Effector CD8-positive, alpha-beta T cell (primary cell): Measurements from ENCODE around the gene MLKL.

ENCODE experiments used
- DNase-seq: peaks from one replicate; lab custom pipeline; 2025; lab: John Stamatoyannopoulos, UW

MLKL gene

DNA sequence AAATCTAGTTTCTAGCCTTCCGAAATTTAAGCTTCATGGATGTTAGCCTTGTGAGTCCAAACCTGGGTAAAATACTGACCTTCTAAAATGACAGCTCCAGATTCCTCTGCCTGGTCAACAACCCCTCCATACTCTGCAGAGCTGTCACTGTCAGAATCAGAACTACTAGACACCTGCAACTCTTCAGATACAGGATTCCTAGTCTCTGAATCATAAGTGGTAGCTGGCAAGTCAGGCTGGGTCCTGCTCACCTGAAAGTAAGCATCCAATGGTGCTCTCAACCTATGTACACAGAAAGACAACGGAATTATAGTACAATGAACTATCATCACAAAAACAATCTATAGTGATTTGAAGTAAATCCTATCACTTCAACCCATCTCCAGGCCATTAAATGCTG is 48.8 kb downstream of the MLKL start:
- DNase-seq, result no peak

DNA sequence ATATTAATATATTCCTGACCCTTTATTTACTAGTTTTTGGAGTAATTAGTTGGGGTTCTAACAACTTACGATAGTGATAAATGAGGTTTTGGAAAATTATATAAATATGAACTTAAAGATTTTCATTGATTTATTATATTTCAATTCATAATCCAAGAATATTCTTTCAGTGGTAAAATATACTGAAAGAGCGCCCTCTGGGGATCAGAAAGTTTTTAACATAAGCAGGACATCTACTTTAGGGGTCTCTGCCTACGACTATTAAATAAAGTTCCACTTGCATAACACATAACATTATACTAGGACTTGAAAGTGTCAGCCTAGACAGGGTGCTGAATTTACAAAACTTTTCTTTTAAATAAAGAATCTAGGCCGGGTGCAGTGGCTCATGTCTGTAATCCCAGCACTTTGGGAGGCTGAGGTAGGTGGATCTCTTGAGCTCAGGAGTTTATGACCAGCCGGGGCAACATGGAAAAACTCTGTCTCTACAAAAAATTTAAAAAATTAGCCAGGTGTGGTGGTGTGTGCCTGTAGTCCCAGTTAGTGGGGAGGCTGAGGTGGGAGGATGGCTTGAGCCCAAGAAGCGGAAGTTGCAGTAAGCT is 49.6 kb downstream of the MLKL start:
- DNase-seq, result no peak

DNA sequence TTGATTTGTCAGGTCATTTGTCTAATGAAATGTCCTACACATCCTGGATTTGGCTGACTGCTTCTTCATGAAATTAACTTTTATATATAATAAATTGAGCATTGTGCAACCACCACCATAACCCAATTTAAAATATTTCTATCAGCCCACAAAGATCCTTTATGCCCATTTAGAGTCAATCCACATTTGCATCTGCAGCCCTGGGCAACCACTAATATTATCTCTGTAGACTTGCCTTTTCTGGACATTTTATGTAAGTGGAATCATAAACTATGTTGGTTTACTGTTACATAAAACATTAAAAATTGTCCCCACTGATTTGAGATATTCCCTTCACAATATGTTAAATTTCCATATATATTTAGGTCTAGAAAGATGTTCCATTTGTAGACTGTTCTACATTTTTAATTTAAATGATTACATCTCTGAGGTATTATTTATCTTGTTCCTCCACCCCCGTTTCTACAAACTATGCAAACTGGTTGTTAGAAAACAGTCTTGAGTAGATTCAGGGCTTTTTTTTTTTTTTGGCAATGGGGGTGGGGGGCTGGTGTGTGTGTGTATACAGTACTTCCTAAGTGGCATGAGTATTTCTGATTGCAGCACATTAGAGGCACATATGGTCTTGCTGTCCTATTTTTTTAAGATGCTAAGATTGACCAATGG is 50.7 kb downstream of the MLKL start:
- DNase-seq, result no peak

DNA sequence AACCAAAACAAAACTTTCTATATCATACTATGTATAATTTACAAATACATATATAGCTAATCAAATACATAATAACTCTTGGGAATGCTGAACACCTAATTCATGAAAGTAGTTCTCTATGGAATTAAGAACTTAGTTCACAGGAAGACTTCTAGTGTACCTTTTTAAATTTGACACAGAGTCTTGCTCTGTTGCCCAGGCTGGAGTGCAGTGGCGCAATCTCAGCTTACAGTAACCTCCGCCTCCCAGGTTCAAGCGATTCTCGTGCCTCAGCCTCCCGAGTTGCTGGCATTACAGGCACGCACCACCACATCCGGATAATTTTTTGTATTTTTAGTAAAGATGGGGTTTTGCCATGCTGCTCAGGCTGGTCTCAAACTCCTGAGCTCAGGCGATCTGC is 58.7 kb downstream of the MLKL start:
- no peak for DNase-seq

DNA sequence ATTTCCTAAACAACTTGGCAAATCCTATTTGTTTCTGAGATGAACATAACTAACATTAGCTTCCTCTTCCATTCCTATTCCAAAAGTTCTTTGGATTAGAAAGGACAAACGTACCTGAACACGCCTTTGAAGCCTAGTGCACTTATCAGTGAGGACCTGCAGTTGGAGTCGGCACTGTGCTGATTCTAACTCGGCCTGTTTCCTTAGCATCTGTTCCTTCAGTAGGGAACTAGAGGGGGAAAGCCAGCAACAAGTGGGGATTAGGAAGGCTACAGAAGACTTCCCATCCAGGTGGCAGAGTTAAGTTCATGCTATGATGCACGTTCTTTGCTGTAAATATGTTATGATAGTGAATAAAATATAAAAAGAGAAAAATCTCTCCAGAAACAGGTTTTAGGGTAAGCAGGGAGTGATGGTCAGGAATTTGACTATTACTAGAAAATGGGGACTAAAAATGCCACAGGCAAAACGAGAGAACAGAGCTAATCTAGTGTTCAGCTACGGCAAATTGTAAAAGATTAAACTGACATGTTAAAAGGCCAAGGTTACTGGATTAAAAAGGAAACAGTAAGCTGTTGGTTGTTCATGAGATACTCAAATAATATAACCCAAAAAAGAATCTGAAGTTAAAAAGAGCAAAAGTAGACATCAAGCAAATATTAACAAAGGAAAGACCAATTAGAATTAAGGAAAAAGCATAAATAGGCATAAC is 62.8 kb downstream of the MLKL start:
- no peak for DNase-seq

DNA sequence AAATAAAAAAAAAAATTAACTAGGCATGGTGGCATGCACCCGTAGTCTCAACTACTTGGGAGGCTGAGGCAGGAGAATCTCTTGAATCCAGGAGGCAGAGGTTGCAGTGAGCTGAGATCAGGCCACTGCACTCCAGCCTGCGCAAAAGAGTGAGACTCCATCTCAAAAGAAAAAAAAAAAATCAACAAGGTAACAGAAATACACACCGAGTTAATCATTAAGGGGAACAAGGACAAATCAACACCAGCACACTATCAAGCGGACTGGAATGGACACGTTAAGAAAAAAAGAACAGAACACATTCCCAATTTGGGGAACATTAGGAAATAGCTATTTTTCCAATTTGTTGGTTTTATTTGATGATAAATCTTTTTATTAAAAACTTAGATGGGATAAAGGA is 65.4 kb downstream of the MLKL start:
- no peak for DNase-seq

DNA sequence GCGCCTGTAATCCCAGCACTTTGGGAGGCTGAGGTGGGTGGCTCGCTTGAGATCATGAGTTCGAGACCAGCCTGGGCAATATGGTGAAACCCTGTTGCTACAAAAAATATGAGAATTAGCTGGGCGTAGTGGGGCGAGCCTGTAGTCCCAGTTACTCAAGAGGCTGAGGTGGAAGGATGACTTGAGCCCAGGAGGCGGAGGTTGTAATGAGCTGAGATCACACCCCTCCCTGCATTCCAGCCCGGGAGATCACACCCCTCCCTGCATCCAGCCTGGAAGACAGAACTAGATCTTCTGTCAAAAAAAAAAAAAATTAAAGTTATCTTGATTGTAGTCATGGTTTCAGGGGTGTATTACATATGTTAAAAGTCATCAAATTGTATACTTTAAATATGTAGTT is 67.0 kb downstream of the MLKL start:
- no peak for DNase-seq

DNA sequence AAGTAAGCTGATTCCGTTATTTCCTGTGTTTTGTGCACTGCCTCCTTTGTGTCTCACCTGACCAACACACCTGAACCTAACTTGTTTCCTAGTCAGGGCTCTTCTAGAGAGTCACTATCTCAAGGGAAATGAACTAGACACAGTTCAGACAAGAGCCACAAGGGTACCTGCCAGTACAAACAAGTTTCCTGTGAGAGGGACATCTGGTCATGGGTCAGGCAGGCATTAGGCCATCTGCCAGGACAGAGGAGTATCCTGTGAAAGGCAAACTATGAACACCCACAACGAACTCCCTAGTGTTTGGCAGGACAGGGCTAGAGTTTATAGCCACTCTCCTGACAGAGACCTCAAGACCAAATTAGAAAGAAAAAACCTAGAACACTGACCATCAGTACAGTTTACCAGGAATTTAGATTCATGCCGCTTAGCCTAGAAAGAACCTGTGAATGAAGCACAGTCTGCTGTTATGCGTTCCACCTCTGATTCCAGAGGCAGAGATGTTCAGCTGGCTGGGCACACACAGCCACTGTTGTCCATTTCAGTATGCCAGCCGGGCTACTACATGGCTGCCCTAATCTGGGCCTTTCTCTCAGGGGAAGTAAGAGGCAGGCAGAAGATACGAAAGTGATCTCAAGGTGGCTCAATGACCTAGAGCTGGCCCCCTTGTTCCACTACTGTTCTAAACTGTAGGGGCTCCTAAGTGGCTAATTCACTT is 73.0 kb downstream of the MLKL start:
- no peak for DNase-seq

DNA sequence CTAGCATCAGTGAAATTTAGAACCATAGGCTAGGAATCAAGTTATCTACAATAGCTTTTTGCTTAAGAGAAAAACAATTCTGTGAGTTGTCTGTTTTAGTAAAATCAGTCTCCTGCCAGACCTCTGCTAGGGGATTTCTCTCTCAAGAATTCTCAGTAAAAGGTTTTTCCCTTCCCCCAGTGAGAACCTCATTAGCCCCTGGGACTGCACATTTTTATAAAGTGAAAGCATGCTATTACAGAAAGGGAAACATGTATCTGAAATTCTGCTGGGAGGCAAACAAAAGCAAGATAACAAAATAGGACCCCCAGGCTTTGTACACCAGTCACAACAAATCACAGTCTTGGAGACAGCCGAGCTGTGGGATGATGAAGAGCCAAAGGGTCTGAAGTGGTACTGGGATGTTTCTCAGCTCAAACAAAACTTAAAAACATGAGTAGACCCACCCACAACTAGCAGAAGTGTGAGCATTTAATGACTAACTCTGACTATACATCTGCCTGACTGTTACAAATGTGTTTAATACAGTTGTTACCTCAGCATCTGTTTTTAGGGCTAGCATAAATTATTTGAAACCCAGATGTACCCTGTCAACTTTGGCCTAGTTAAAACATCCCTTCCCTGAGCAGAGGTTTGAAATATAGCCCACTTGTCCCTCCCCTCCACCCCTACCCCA is 73.8 kb downstream of the MLKL start:
- no peak for DNase-seq

DNA sequence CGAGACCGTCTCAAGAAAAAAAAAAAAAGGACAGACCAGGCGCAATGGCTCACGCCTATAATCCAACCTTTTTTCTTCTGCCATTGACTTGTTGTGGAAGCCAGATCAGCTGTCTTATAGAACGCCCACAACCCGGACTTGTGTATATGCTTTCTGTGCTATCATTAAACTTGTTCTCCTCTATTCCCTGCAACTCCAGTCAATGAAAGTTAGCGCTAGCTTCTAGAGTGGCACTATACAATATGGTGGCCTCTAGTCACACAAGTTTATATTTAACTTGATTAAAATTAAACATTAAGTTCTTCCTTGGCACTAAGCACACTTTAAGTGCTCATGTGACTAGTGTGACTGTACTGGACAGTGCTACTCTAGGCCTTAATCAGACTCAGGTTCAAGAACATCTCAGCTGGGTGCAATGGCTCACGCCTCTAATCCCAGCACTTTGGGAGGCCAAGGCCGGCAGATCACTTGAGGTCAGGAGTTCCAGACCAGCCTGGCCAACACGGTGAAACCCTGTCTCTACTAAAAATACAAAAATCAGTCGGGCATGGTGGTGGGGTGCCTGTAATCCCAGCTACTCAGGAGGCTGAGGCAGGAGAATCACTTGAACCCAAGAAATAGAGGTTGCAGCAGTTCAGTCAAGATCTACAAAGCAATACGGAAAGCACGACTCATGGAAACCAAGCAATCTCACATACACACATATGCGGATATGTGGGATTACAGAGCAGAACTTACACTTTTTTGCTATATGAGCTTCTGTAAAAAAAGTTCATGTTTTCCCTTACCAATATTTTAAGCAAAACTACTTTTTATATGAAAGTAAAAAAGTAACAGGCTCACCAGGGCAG is 74.9 kb downstream of the MLKL start:
- no peak for DNase-seq

DNA sequence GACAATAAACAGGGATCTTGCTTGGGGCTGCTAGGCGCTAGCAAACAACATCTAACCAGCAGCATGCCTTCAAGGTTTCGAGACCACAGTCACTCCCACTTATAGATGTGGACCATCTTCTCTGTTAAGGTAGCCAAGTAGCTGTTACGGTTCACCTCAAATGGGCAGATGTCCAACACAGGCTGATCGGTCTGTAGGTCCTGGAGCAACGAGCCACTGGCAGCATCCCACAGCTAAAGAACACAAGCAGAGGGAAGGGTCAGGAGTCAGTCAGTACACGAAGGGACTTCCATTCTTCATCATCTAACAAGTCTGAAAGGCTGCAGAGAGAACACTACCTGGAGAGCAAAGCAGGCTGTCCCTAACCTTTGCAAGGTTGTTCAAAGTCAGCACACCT is 76.8 kb downstream of the MLKL start:
- no peak for DNase-seq

DNA sequence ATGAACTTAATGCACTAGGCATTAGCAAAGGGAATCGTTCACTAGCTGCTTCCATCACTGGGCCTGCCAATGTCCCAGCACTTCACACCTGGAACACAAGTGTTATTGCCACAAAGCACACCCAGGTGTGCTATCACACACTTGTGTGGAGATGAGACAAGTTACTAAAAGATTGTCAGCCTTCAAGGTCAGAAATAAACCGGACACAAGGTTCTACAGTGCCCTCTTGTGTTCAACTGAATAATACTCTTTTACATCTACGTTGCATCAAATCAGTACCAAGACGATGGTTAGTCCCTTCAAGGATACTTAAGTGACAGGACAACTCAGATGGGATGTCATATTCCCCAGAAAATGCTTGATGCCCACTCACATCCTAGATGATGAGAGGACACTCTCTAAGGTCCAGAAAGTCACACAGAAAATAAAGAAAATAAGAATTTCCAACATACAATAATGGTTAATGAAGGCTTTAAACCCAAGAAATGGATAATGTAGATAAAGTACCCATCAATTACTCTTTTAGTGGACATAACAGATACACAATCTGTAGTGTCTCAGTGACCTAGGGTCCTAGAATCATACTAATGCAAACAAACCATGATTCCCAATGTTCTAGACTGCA is 77.3 kb downstream of the MLKL start:
- no peak for DNase-seq

DNA sequence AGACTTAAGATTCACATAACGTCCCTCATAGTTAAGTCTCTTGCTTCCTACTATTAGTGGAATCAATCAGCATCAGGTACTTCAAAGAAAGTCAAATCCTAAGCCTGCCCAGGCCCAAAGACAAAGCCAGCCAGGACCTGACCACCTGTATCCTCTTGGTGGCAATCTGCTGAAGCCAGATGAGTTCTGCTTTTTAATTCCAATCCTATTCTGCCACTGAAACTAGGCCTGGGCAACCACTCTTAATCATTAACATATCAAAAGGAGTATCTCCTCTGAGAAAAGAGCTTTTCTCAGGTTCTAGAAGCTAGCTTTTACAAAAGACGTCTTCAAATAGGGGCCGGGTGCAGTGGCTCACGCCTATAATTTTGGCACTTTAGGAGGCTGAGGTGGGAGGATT is 78.7 kb downstream of the MLKL start:
- no peak for DNase-seq
